H54 (cell line): ENCODE measurements around the gene CD28.
"Not testable (repeated sequence)": the region's sequence is repeated elsewhere in the genome, so short reads cannot be mapped to it uniquely, and the experiment has no call there.

Source experiments
- DNase-seq: peaks from one replicate; pipeline ENCODE4 v3.0.0; 2011; ENCODE audit warnings: low spot score, mixed read lengths; ENCODE audit not compliant: insufficient read length
- FAIRE-seq: peaks from 3 replicates; lab custom pipeline; 2011; peaks lifted over from hg19 to GRCh38; lab: Jason Lieb, UNC
- POLR2A ChIP-seq: IDR thresholded peaks from 2 replicates; pipeline ENCODE4 v1.6.1; 2011; ENCODE audit warnings: low read depth, mild to moderate bottlenecking, low read length

CD28 gene

DNA sequence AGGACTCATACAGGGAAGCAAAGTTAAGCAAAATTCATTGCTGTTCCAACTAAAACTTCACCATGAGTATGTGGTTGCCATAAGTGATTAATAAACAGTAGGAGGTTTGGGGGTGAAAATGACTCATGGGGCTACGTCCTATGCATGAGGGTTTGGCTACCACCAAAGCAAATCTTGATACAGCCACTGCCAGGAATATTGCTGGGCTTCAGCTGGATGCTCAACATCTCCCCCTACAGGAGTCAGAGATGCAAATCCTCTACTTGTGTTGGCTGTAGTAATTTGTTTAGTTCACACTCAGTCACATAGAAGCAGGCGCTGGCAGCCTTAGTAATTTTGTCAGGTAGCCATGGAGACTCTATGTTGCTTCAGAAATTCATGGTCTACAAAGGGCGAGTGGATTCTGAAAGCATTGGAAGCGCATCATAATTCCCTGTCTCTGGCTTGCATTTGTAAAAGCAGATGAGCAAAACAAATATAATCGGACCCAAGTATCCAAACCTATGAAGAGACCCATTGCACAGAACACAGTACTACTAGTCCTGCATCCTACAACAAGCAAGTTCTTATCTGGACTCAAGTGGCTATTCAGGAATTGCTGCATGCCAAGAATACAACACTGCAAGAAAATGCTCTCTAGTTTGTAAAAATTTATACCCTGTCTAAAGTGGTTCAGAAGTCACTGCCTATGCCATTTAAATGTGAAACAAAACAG, 76.0 kb downstream of the CD28 start:
- TF ChIP-seq POLR2A = no peak
- DNase-seq = peak; percentile 55
- FAIRE-seq = peak; percentile 99

DNA sequence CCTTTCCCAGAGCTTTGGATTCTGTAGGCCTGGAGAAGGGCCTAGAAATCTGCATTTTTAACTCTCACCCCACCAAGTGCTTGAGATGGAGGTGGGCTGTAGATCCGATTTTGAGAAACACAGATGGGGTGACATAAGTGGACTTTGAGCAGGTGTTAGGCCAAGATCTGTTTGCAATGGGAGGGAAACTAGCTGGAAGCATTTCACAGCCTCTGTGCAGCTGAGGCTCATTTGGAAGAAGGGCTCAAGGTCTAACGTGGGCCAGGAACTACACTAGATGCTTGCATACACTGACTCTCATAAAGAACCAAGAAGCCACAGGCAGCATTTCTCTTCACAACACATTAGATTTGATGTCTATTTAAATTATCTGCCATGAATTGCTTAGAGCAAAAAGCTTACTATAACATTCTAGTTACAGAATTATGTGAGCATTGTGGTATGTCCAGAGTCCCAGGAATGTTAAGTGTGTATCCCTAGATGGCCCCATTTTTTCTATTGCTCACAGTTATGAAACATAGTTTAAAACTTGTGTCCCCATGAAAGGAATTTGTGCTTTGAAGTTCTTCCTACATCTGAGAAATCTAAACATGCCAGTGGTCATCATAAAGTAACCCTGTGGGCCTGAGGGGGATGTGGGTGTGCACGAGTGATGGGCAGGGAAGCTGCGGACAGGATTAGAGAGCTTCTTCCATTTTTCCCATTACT, 77.2 kb downstream of the CD28 start:
- TF ChIP-seq POLR2A = no peak
- FAIRE-seq = no peak
- DNase-seq = no peak

DNA sequence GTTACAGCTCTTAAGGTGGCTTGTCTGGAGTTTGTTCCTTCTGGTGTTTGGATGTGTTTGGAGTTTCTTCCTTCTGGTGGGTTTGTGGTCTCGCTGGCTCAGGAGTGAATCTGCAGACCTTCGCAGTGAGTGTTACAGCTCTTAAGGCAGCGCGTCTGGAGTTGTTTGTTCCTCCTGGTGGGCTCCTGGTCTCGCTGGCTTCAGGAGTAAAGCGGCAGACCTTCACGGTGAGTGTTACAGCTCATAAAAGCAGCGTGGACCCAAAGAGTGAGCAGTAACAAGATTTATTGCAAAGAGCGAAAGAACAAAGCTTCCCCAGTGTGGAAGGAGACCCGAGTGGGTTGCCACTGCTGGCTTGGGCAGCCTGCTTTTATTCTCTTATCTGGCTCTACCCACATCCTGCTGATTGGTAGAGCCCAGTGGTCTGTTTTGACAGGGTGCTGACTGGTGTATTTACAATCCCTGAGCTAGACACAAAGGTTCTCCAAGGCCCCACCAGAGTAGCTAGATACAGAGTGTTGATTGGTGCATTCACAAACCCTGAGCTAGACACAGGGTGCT, 78.4 kb downstream of the CD28 start:
- not testable (repeated sequence) for FAIRE-seq

DNA sequence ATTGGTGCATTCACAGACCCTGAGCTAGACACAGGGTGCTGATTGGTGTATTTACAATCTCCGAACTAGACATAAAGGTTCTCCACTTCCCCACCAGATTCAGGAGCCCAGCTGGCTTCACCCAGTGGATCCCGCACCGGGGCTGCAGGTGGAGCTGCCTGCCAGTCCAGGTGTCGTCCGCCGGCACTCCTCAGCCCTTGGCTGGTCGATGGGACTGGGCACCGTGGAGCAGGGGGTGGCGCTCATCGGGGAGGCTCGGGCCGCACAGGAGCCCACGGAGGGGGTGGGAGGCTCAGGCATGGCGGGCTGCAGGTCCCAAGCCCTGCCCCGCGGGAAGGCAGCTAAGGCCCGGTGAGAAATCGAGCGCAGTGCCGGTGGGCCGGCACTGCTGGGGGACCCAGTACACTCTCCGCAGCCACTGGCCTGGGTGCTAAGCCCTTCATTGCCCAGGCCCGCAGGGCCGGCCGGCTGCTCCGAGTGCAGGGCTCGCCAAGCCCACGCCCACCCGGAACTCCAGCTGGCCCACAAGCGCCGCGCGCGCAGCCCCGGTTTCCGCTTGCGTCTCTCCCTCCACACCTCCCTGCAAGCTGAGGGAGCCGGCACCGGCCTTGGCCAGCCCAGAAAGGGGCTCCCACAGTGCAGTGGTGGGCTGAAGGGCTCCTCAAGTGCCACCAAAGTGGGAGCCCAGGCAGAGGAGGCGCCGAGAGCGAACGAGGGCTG, 79.1 kb downstream of the CD28 start:
- DNase-seq, FAIRE-seq: not testable (repeated sequence)

More for the DNA sequence above, 78.4 kb downstream of the CD28 start:
- not testable (repeated sequence) for DNase-seq

DNA sequence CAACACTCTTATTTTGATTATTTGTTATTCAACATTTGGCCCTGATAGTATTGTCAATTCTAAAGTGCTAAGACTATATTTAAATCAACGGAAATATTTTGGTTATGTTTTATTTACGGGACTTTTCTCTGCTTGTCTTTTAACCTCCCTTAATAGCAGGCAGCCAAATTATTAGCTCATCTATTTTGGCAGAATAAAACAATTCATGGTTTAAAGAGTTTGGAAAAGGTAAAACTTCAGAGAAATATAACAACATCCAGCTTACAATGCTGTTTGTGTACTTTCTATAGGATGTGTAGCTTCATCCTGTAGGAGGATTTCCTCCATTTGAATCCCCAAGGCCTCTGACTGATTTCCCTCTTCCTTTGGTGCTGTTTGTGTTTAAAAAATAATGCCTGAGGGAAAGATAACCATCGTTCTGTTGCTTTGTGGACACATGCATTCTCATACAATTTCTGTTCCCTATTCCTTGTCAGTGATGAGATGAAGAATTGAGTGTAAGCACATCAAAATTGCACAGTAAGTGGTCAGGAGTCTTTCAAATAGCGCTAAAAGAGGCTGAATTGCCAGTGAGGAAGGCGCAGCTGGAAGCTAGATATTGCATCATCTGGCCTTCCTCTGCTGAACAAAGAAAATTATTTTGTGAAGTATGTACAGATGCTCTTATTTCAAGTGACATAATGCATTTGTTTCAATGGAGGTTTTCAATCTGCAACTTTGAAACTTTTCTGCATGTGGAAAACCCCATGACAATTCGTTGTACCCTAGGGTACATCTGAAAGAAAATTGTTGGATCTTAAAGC, 80.3 kb downstream of the CD28 start:
- TF ChIP-seq POLR2A = no peak
- DNase-seq (no peak), FAIRE-seq (no peak)

DNA sequence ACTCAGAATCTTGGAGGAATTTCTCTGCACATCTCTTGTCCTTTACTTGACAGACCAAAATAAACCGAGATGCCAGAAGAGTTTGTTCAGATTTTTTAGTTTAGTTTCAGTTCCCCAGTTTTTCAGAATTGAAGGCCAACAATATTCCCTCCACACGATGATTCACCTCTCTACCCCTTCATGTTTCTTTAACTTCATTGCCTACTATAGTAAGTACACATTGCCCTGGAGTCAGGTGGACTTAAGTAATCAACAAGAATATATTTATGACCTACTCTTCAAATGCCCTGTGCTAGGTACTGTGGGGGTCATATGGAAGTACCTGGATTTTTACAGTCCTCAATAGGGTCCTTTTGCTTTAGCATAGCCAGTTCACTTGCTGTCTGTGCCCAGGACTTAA, 81.5 kb downstream of the CD28 start:
- FAIRE-seq (peak; percentile 61), DNase-seq (no peak)
- TF ChIP-seq POLR2A = no peak
